ENCODE measurements around the gene INTS6.

INTS6 gene

DNA sequence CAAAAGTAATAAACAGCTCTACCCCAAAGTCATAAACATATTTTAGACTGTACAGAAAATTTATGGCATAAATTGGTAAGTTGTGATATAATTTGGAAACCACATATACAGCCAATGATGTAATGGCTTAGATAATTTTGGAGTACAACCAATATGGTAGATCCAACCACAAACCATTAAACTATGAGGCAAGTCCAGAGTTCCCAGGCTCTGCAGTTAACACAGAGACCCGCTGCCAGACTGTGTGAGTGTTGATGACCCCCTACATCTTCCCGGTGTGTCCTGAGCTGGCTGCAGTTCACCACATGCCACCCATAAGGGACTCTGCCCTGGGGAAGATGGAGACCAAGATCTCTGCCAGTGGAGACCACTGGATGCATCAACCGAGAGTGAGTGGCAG lies 123.2 kb downstream of the INTS6 start:
- Mint-ChIP-seq H3K4me3 (no peak overlapping the region), H3K9me3 (no peaks in the 10 kb centered on the region), H3K36me3 (peaks cover 4% of the 10 kb centered on the region), H3K27me3 (no peaks in the 10 kb centered on the region), H3K27ac (no peak overlapping the region), H3K4me1 (peaks cover 19% of the 10 kb centered on the region)

DNA sequence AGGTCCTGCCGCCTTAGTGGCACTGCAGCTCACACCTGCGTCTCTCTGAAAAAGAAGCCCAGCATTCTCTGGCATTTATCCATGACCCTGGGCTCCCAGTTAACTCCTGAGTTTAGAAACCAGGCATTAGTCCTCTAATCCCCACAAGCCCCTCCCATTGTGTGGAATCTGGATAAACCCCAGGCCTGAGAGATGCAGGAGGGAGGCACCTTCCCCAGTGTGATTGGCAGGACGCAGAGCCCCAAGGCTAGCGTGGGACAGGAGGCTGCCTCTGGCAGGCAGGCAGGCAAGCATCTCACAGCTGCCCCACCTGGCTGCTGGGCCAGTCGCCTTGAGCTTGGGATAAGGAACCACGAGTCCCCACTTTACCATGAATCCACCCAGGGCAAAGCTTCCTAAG lies 124.3 kb downstream of the INTS6 start:
- no peak overlapping the region for H3K4me3 Mint-ChIP-seq
- H3K27ac Mint-ChIP-seq: no peak overlapping the region
- peaks cover 19% of the 10 kb centered on the region for H3K4me1 Mint-ChIP-seq
- no peaks in the 10 kb centered on the region for H3K36me3 Mint-ChIP-seq
- no peaks in the 10 kb centered on the region for H3K9me3 Mint-ChIP-seq
- no peaks in the 10 kb centered on the region for H3K27me3 Mint-ChIP-seq

DNA sequence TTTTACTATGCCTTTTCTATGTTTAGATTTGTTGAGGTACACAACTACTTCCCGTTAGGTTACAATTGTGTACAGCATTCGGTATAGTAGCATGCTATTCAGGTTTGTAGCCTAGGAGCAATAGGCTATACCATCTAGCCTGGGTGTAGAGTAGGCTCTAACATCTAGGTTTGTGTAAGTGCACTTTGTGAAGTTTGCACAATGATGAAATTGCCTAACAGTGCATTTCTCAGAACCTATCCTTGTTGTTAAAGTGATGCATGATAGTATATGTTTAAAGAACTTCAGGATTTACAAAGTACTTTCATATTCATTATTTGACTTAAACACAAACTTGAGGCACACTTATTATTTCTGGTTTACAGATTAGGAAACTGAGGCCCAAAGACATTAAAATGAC lies 124.9 kb downstream of the INTS6 start:
- Mint-ChIP-seq H3K9me3 (no peaks in the 10 kb centered on the region), H3K4me3 (no peak overlapping the region), H3K4me1 (peaks cover 17% of the 10 kb centered on the region), H3K27me3 (no peaks in the 10 kb centered on the region), H3K27ac (no peak overlapping the region), H3K36me3 (no peaks in the 10 kb centered on the region)

DNA sequence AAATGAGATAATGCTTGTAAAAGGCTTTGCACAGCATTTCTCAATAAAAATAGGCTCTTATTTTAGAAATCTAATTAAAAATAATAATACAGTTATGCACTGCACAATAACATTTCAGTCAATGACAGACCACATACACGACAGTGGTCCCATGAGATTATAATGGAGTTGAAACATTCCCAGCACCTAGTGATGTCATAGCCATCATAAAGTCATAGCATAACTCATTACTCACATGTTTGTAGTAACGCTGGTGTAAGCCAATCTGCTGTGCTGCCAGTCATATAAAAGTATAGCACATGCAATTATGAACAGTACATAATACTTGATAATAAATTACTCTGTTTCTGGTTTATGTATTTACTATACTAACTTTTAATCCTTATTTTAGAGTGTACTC lies 126.1 kb downstream of the INTS6 start:
- Mint-ChIP-seq H3K4me3 (no peak overlapping the region), H3K36me3 (no peaks in the 10 kb centered on the region), H3K27me3 (no peaks in the 10 kb centered on the region), H3K27ac (no peak overlapping the region), H3K4me1 (peaks cover 12% of the 10 kb centered on the region), H3K9me3 (no peaks in the 10 kb centered on the region)

GRCh38 chr13:51325837-51326236 lies 127.0 kb downstream of the INTS6 start:
- Mint-ChIP-seq H3K4me1 (peaks cover 4% of the 10 kb centered on the region), H3K9me3 (no peaks in the 10 kb centered on the region), H3K27me3 (no peaks in the 10 kb centered on the region), H3K27ac (no peak overlapping the region), H3K36me3 (no peaks in the 10 kb centered on the region), H3K4me3 (no peak overlapping the region)

- H3K36me3 Mint-ChIP-seq: no peaks in the 10 kb centered on the region
- H3K27ac Mint-ChIP-seq: no peak overlapping the region
- no peaks in the 10 kb centered on the region for H3K9me3 Mint-ChIP-seq
- no peaks in the 10 kb centered on the region for H3K27me3 Mint-ChIP-seq
- H3K4me3 Mint-ChIP-seq: no peak overlapping the region
- no peaks in the 10 kb centered on the region for H3K4me1 Mint-ChIP-seq
These were observed 128.0 kb downstream of the INTS6 start for GRCh38 chr13:51324714-51325420.

- Mint-ChIP-seq H3K4me3 (no peak overlapping the region), H3K36me3 (no peaks in the 10 kb centered on the region), H3K4me1 (no peaks in the 10 kb centered on the region), H3K27ac (no peak overlapping the region), H3K9me3 (no peaks in the 10 kb centered on the region), H3K27me3 (no peaks in the 10 kb centered on the region)
These were observed 128.9 kb downstream of the INTS6 start for GRCh38 chr13:51323824-51324511.

DNA sequence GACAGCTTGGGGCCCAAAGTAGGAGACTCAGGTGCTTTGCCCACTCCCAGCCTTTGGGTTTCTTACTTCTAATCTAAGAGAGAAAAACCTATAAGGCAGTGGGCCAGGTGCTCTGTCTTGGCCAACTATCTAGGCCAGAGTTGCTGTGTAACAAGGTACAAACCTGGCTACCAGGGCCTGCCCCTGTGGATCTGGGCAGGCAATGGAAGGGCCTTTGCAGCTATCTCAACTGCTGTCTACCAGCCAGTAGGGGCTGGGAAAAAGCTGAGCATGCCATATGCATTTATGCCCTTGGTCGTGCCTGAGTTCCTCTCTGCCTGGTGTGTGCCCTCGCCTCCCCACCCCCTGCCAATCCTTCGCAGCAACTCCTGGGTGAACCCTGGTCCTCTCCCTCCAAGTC lies 130.0 kb downstream of the INTS6 start:
- no peaks in the 10 kb centered on the region for H3K36me3 Mint-ChIP-seq
- no peaks in the 10 kb centered on the region for H3K9me3 Mint-ChIP-seq
- no peaks in the 10 kb centered on the region for H3K4me1 Mint-ChIP-seq
- H3K4me3 Mint-ChIP-seq: no peak overlapping the region
- H3K27me3 Mint-ChIP-seq: no peaks in the 10 kb centered on the region
- H3K27ac Mint-ChIP-seq: no peak overlapping the region

GRCh38 chr13:51321836-51322235 lies 131.0 kb downstream of the INTS6 start:
- Mint-ChIP-seq H3K36me3 (no peaks in the 10 kb centered on the region), H3K27me3 (no peaks in the 10 kb centered on the region), H3K27ac (no peak overlapping the region), H3K4me3 (no peak overlapping the region), H3K4me1 (no peaks in the 10 kb centered on the region), H3K9me3 (no peaks in the 10 kb centered on the region)

GRCh38 chr13:51318876-51319275 lies 134.0 kb downstream of the INTS6 start:
- no peak overlapping the region for H3K27ac Mint-ChIP-seq
- no peaks in the 10 kb centered on the region for H3K4me1 Mint-ChIP-seq
- no peaks in the 10 kb centered on the region for H3K36me3 Mint-ChIP-seq

DNA sequence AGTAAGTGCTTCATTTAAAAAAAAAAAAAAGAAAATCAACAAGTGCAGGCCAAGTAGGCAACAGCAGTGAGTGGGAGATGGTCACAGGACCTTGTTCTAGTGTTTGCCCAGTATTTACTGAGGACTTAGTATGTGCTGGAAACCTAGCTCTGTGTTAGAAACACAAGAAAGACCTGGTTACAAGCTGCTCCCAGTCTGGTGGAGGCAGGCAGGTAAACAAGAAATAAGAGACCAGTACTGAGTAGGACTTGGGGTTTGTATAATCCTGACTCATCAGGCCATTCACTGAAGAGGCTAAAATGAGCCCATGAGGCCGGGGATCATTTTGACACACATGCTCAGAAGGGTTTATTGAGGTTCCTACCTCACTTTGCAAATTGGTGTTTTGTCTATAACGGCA lies 134.8 kb downstream of the INTS6 start:
- no peak overlapping the region for H3K27ac Mint-ChIP-seq

More at GRCh38 chr13:51318876-51319275, 134.0 kb downstream of the INTS6 start:
- H3K4me3 Mint-ChIP-seq: no peak overlapping the region
- no peaks in the 10 kb centered on the region for H3K9me3 Mint-ChIP-seq
- H3K27me3 Mint-ChIP-seq: no peaks in the 10 kb centered on the region

GRCh38 chr13:51317262-51317661 lies 135.6 kb downstream of the INTS6 start:
- Mint-ChIP-seq H3K36me3 (no peaks in the 10 kb centered on the region), H3K4me1 (no peaks in the 10 kb centered on the region), H3K27ac (no peak overlapping the region), H3K9me3 (no peaks in the 10 kb centered on the region), H3K4me3 (no peak overlapping the region), H3K27me3 (peaks cover under 1% of the 10 kb centered on the region)

More for the DNA sequence above, 134.8 kb downstream of the INTS6 start:
- Mint-ChIP-seq H3K4me3 (no peak overlapping the region), H3K27me3 (no peaks in the 10 kb centered on the region), H3K9me3 (no peaks in the 10 kb centered on the region), H3K4me1 (no peaks in the 10 kb centered on the region), H3K36me3 (no peaks in the 10 kb centered on the region)

- Mint-ChIP-seq H3K4me1 (no peaks in the 10 kb centered on the region), H3K27me3 (peaks cover 2% of the 10 kb centered on the region), H3K9me3 (no peaks in the 10 kb centered on the region), H3K27ac (no peak overlapping the region), H3K4me3 (no peak overlapping the region), H3K36me3 (no peaks in the 10 kb centered on the region)
These were observed 139.2 kb downstream of the INTS6 start for GRCh38 chr13:51313619-51314018.

- Mint-ChIP-seq H3K4me1 (no peaks in the 10 kb centered on the region), H3K27ac (no peak overlapping the region), H3K9me3 (no peaks in the 10 kb centered on the region), H3K4me3 (no peak overlapping the region), H3K27me3 (peaks cover 2% of the 10 kb centered on the region), H3K36me3 (no peaks in the 10 kb centered on the region)
These were observed 140.8 kb downstream of the INTS6 start for GRCh38 chr13:51311957-51312520.

Measured in activated naive CD4-positive, alpha-beta T cell treated with anti-CD3 and anti-CD28 coated beads, Interleukin-2, amount 50 U/mL, for 24 hours (primary cell).